H1 (cell line): ENCODE results near the gene PFN3. TPM values are rescaled to one million over a fixed set of nuclear protein-coding genes. Genes with fewer than 3 reads are reported as not detected.

Experiments used
- CTCF ChIA-PET: fragments of 300-600 bp; sonication (Branson Sonifier 250); formaldehyde crosslinking; loops from one replicate; lab custom pipeline; 2021; ENCODE audit not compliant: partially characterized antibody; lab: Charles Lee
- POLR2A ChIA-PET: fragments of 300-600 bp; sonication (Branson Sonifier 250); formaldehyde crosslinking; loops from one replicate; lab custom pipeline; 2021; ENCODE audit warnings: inconsistent platforms; ENCODE audit not compliant: partially characterized antibody; lab: Charles Lee
- DNase-seq, 2 experiments: peaks; one replicate each; pipeline versions ENCODE4 v3.0.0 to v3.0.0-alpha.2; 2010 to 2022; ENCODE audit warnings: low spot score in 2 of 2, low read depth in 1 of 2, mixed read lengths in 1 of 2
- FAIRE-seq: peaks from 2 replicates; lab custom pipeline; 2011; peaks lifted over from hg19 to GRCh38; lab: Jason Lieb, UNC
- H2AFZ ChIP-seq: 2 replicates; pipeline ENCODE4 v1.8.1; 2012; ENCODE audit warnings: low read length, inconsistent platforms
- H2AK5ac ChIP-seq: 2 replicates; pipeline ENCODE4 v1.6.1; 2013; ENCODE audit warnings: low read depth, low read length
- H2BK120ac ChIP-seq: replicated peaks from 2 replicates; pipeline ENCODE3; 2013; ENCODE audit warnings: low read depth, low read length, inconsistent platforms
- H2BK12ac ChIP-seq: 2 replicates; pipeline ENCODE4 v1.6.1; 2013; ENCODE audit warnings: low read depth, low read length
- H2BK15ac ChIP-seq: 2 replicates; pipeline ENCODE4 v1.6.1; 2013; ENCODE audit warnings: low read length
- H2BK20ac ChIP-seq: 2 replicates; pipeline ENCODE4 v1.6.1; 2013; ENCODE audit warnings: low read length
- H2BK5ac ChIP-seq: 2 replicates; pipeline ENCODE4 v1.6.1; 2013; ENCODE audit warnings: low read depth, low read length
- H3K14ac ChIP-seq: 2 replicates; pipeline ENCODE4 v1.6.1; 2013; ENCODE audit warnings: inconsistent platforms; ENCODE audit not compliant: insufficient read length
- H3K18ac ChIP-seq: 2 replicates; pipeline ENCODE4 v1.6.1; 2013; ENCODE audit warnings: low read length; ENCODE audit errors: extremely low read depth
- H3K23ac ChIP-seq: 2 replicates; pipeline ENCODE4 v1.6.1; 2013; ENCODE audit warnings: inconsistent platforms; ENCODE audit not compliant: insufficient read length
- H3K23me2 ChIP-seq: 2 replicates; pipeline ENCODE4 v1.6.1; 2013; ENCODE audit warnings: low read depth, low read length
- H3K27ac ChIP-seq: 2 replicates; pipeline ENCODE4 v1.6.1; 2011; ENCODE audit warnings: low read depth, low read length, inconsistent platforms
- H3K27me3 ChIP-seq, 4 experiments: replicated peaks in 1 of 4; 1 replicate in 1 of 4; 2 replicates in 3 of 4; pipeline versions ENCODE4 v1.6.1 to v1.8.1; 2011 to 2013; ENCODE audit warnings: low read length in 3 of 4, mild to moderate bottlenecking in 3 of 4, inconsistent platforms in 2 of 4, mixed read lengths in 2 of 4, moderate library complexity in 1 of 4; ENCODE audit not compliant: control insufficient read depth in 3 of 4, insufficient read depth in 3 of 4; ENCODE audit errors: extremely low read depth in 1 of 4
- H3K36me3 ChIP-seq, 4 experiments: 2 replicates each; pipeline versions ENCODE4 v1.6.1 to v1.8.1; 2011 to 2013; ENCODE audit warnings: mild to moderate bottlenecking in 4 of 4, low read length in 3 of 4, moderate library complexity in 2 of 4, control low read depth in 1 of 4, inconsistent platforms in 1 of 4; ENCODE audit not compliant: insufficient read depth in 4 of 4, control insufficient read depth in 2 of 4
- H3K4ac ChIP-seq: replicated peaks from 2 replicates; pipeline ENCODE3; 2013; ENCODE audit warnings: low read length, low read depth, mixed read lengths, inconsistent platforms; ENCODE audit not compliant: insufficient read length
- H3K4me1 ChIP-seq, 4 experiments: replicated peaks in 1 of 4; 1 replicate in 1 of 4; 2 replicates in 3 of 4; pipeline versions ENCODE4 v1.6.1 to v1.8.1; 2011 to 2013; ENCODE audit warnings: low read length in 3 of 4, inconsistent platforms in 2 of 4, mixed read lengths in 1 of 4; ENCODE audit not compliant: insufficient read depth in 4 of 4, control insufficient read depth in 3 of 4
- H3K4me2 ChIP-seq, 2 experiments: 2 replicates each; pipeline versions ENCODE4 v1.6.1 to v1.8.1; 2011 to 2013; ENCODE audit warnings: low read depth in 2 of 2, low read length in 2 of 2, control low read depth in 1 of 2, inconsistent platforms in 1 of 2, mild to moderate bottlenecking in 1 of 2; ENCODE audit not compliant: insufficient read depth in 1 of 2
- H3K4me3 ChIP-seq, 4 experiments: fragments of 200-600, 300-600 bp in 1 of 4; sonication (generic), shearing (Covaris generic), sonication (Bioruptor Twin) in 1 of 4; 2 replicates each; pipeline versions ENCODE4 v1.5.1 to v1.8.1; 2011 to 2016; ENCODE audit warnings: low read length in 4 of 4, low read depth in 3 of 4, control low read depth in 2 of 4, inconsistent platforms in 2 of 4, mild to moderate bottlenecking in 2 of 4, mixed read lengths in 1 of 4, moderate library complexity in 1 of 4; ENCODE audit not compliant: insufficient read depth in 2 of 4; ENCODE audit errors: extremely low read depth in 1 of 4
- H3K56ac ChIP-seq: replicated peaks from 2 replicates; pipeline ENCODE3; 2013; ENCODE audit warnings: low read depth, mild to moderate bottlenecking, mixed read lengths, low read length, inconsistent platforms; ENCODE audit not compliant: insufficient read length
- H3K79me1 ChIP-seq: 2 replicates; pipeline ENCODE4 v1.6.1; 2013; ENCODE audit warnings: low read depth, low read length, control low read depth
- H3K79me2 ChIP-seq, 2 experiments: 2 replicates each; pipeline versions ENCODE4 v1.6.1 to v1.8.1; 2012 to 2013; ENCODE audit warnings: low read length in 2 of 2, mild to moderate bottlenecking in 2 of 2, inconsistent platforms in 1 of 2; ENCODE audit not compliant: insufficient read depth in 2 of 2, control insufficient read depth in 1 of 2
- H3K9ac ChIP-seq, 4 experiments: replicated peaks in 1 of 4; 1 replicate in 1 of 4; 2 replicates in 3 of 4; pipeline versions ENCODE4 v1.6.1 to v1.8.1; 2011 to 2013; ENCODE audit warnings: low read depth in 3 of 4, low read length in 3 of 4, control low read depth in 2 of 4, mild to moderate bottlenecking in 2 of 4, moderate library complexity in 2 of 4, inconsistent platforms in 1 of 4; ENCODE audit errors: extremely low read depth in 1 of 4
- H3K9me3 ChIP-seq, 2 experiments: 2 replicates each; pipeline versions ENCODE4 v1.6.1 to v1.8.1; 2012 to 2013; ENCODE audit warnings: mild to moderate bottlenecking in 2 of 2, moderate library complexity in 2 of 2, control low read depth in 1 of 2, inconsistent platforms in 1 of 2, low read depth in 1 of 2, low read length in 1 of 2, mixed read lengths in 1 of 2; ENCODE audit not compliant: insufficient read depth in 2 of 2
- H4K20me1 ChIP-seq, 2 experiments: replicated peaks in 1 of 2; 2 replicates each; pipeline versions ENCODE3 to v1.8.1; 2011 to 2013; ENCODE audit warnings: inconsistent platforms in 2 of 2, low read length in 2 of 2, mild to moderate bottlenecking in 1 of 2; ENCODE audit not compliant: insufficient read depth in 2 of 2, control insufficient read depth in 1 of 2
- H4K5ac ChIP-seq: 2 replicates; pipeline ENCODE4 v1.6.1; 2013; ENCODE audit warnings: low read length, low read depth, mixed read lengths, inconsistent platforms; ENCODE audit not compliant: insufficient read length
- H4K8ac ChIP-seq: 2 replicates; pipeline ENCODE4 v1.8.0; 2013; ENCODE audit warnings: mild to moderate bottlenecking, moderate library complexity, low read length, inconsistent platforms; ENCODE audit not compliant: insufficient read depth; ENCODE audit errors: extremely low read depth
- H4K91ac ChIP-seq: replicated peaks from 2 replicates; pipeline ENCODE3; 2013; ENCODE audit warnings: low read length, mixed read lengths, inconsistent platforms; ENCODE audit not compliant: insufficient read length
- BACH1 ChIP-seq: IDR thresholded peaks from 2 replicates; pipeline ENCODE4 v1.6.1; 2012; ENCODE audit warnings: low read length, improper control_type of control experiment
- SUZ12 ChIP-seq: fragments of 200-600 bp; sonication (generic); IDR thresholded peaks from 2 replicates; pipeline ENCODE4 v1.6.1; 2012; ENCODE audit warnings: mild to moderate bottlenecking, inconsistent platforms, low read length, moderate library complexity, mixed read lengths
- TCF12 ChIP-seq: IDR thresholded peaks from 2 replicates; pipeline ENCODE4 v1.6.1; 2011; ENCODE audit warnings: low read depth, mild to moderate bottlenecking, low read length
- WGBS, 2 experiments: shearing (Covaris generic) in 1 of 2; methylation state at CpG; one replicate each; pipeline versions ENCODE4 v1.1.6 to v1.1.7; 2013 to 2015; ENCODE audit warnings: low lambda C conversion rate in 2 of 2, mixed read lengths in 2 of 2, inconsistent platforms in 1 of 2, low coverage in 1 of 2, missing lambda C conversion rate in 1 of 2; ENCODE audit not compliant: insufficient replicate concordance in 2 of 2, insufficient coverage in 1 of 2, insufficient read length in 1 of 2; ENCODE audit errors: extremely low coverage in 1 of 2, missing lambda C conversion rate in 1 of 2; 5-methylcytosine and 5-hydroxymethylcytosine counted together
- polyA plus RNA-seq, 7 experiments: library from polyadenylated mRNA; depleted of rRNA in 3 of 7; stranded (reverse) in 5 of 7; unstranded in 2 of 7; fragments of >200 nt in 5 of 7; fragments of 200-250 nt in 2 of 7; gene quantifications; 1 replicate in 5 of 7; 2 replicates in 1 of 7; 4 replicates in 1 of 7; pipeline versions ENCODE4 v1.2.1 to v1.2.3, GENCODE V29; 2011 to 2013; ENCODE audit warnings: missing spikeins in 2 of 7, mixed read lengths in 2 of 7
- total RNA-seq: library from RNA; stranded (reverse); fragmentation: NEBNext Ultra II Directional; extraction: Animal tissue kit (Norgen Biotek cat#: 25700); gene quantifications from 2 replicates; pipeline ENCODE4 v1.2.1, GENCODE V29; 2021

Gene PFN3
- total and polyA plus RNA-seq, 2 of the 8 experiments (the other 6 are each of a cell fraction or from before 2014, with no cell fraction given), result not detected

GRCh38 chr5:177412603-177413233 lies 12.3 kb upstream of the PFN3 start:
- ChIA-PET POLR2A (interaction anchor here (0.6 to 24.2 kb wide), 5 partner anchors 10 to 137 kb away, joined by 3 to 460 read pairs (median 6); partner anchors contain the start of genes GRK6 and PRR7), CTCF (interaction anchor here (0.7 to 2.1 kb wide), 6 partner anchors 9 to 103 kb away, joined by 3 to 7 read pairs (median 4); no protein-coding TSS in a partner anchor)
- H2BK12ac ChIP-seq, result no peak overlapping the region
- no peaks in the 10 kb centered on the region for H3K9me3 ChIP-seq
- H3K9ac ChIP-seq, result no peak overlapping the region; a peak in 1 of 7 replicates
- DNase-seq (no peak), FAIRE-seq (no peak)
- H3K4me2 ChIP-seq, result no peak overlapping the region
- H3K79me1 ChIP-seq, result no peaks in the 10 kb centered on the region
- H3K23ac ChIP-seq, result no peak overlapping the region
- H4K8ac ChIP-seq, result no peak overlapping the region; the same call in 1 of the 2 replicates
- no peak overlapping the region for H2BK5ac ChIP-seq
- WGBS, 2 experiments, result 94% methylated on average over 8 of the region's 8 CpGs; no CpG with 5 or more reads in 1 of the 2 experiments
- no peaks in the 10 kb centered on the region for H3K23me2 ChIP-seq
- H2AFZ ChIP-seq, result no peak overlapping the region
- no peak overlapping the region for H2BK15ac ChIP-seq
- no peak overlapping the region for H2BK20ac ChIP-seq
- no peaks in the 10 kb centered on the region; a peak in 1 of 7 replicates for H3K4me1 ChIP-seq
- TF ChIP-seq BACH1 (0 out of 2 replicates have a peak, but pooled peaks have one; percentile 20), TCF12 (no peak), SUZ12 (no peak)
- no peak overlapping the region for H4K5ac ChIP-seq
- H3K27me3 ChIP-seq, result peaks cover 0 to 14% (median 2%) of the 10 kb centered on the region in 4 experiments; a peak in 5 of 7 replicates
- no peak overlapping the region for H2AK5ac ChIP-seq
- H4K91ac ChIP-seq, result no peak overlapping the region
- H3K4me3 ChIP-seq, result no peak overlapping the region
- no peak overlapping the region for H3K14ac ChIP-seq
- no peaks in the 10 kb centered on the region for H3K79me2 ChIP-seq
- no peaks in the 10 kb centered on the region for H4K20me1 ChIP-seq
- H3K27ac ChIP-seq, result no peak overlapping the region
- H3K4ac ChIP-seq, result no peak overlapping the region
- H3K18ac ChIP-seq, result no peak overlapping the region
- no peak overlapping the region for H3K56ac ChIP-seq
- no peaks in the 10 kb centered on the region for H3K36me3 ChIP-seq
- H2BK120ac ChIP-seq, result no peak overlapping the region
